Progenitor cell of endocrine pancreas (in vitro differentiated cells): ENCODE results near the gene EIF4E1B. TPM values are rescaled to one million over a fixed set of nuclear protein-coding genes. Genes with fewer than 3 reads are reported as not detected.

Experiments
- DNase-seq: peaks from one replicate; pipeline ENCODE4 v3.0.0; 2021; ENCODE audit warnings: low spot score; ENCODE audit not compliant: unreplicated experiment
- H3K27ac Mint-ChIP-seq: 2 replicates; pipeline ENCODE4 v1.8.0; 2021; ENCODE audit warnings: mild to moderate bottlenecking, moderate library complexity, mixed read lengths
- H3K27me3 Mint-ChIP-seq: 2 replicates; pipeline ENCODE4 v1.8.0; 2021; ENCODE audit warnings: mixed read lengths
- H3K36me3 Mint-ChIP-seq: 2 replicates; pipeline ENCODE4 v1.8.0; 2022; ENCODE audit warnings: mixed read lengths; ENCODE audit not compliant: insufficient read depth
- H3K4me1 Mint-ChIP-seq: 2 replicates; pipeline ENCODE4 v1.8.0; 2021; ENCODE audit warnings: low read depth, mixed read lengths
- H3K4me3 Mint-ChIP-seq: 2 replicates; pipeline ENCODE4 v1.8.0; 2021; ENCODE audit warnings: low read depth, mild to moderate bottlenecking, moderate library complexity, mixed read lengths
- H3K9me3 Mint-ChIP-seq: 2 replicates; pipeline ENCODE4 v1.8.0; 2021; ENCODE audit warnings: low read depth, mixed read lengths
- total RNA-seq: library from RNA; stranded (reverse); gene quantifications from 2 replicates; pipeline ENCODE4 v1.2.1, GENCODE V29; 2021
- TF ChIP-seq, protein P1 (sequence below): fragments of 200-600 bp; sonication (generic); IDR thresholded peaks from one replicate; pipeline ENCODE4 v1.5.0; 2021; ENCODE audit warnings: antibody characterized with exemption, mild to moderate bottlenecking; ENCODE audit not compliant: unreplicated experiment

EIF4E1B gene
- total RNA-seq, 1 donor from 2014 or later, result not detected

DNA sequence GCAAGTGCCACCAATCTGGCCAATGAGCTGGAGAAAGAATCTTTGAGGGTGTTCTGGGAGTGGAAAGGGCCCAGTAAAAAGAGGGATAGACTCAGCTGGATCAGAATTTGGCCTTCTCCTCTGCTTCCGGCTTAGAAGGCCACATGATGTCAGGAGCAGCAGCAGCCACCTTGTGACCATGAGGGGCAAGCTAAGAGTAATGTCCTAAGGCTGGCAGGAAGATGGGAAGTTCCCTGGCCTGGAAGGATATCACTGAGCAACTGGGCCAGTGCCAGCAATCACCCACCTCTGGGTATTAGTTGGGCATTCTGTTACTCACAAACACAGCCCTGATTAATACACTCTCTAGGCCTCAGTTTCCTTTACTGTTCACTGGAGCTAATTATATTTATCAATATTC, 61.0 kb downstream of the EIF4E1B start:
- TF ChIP-seq, protein P1, sequence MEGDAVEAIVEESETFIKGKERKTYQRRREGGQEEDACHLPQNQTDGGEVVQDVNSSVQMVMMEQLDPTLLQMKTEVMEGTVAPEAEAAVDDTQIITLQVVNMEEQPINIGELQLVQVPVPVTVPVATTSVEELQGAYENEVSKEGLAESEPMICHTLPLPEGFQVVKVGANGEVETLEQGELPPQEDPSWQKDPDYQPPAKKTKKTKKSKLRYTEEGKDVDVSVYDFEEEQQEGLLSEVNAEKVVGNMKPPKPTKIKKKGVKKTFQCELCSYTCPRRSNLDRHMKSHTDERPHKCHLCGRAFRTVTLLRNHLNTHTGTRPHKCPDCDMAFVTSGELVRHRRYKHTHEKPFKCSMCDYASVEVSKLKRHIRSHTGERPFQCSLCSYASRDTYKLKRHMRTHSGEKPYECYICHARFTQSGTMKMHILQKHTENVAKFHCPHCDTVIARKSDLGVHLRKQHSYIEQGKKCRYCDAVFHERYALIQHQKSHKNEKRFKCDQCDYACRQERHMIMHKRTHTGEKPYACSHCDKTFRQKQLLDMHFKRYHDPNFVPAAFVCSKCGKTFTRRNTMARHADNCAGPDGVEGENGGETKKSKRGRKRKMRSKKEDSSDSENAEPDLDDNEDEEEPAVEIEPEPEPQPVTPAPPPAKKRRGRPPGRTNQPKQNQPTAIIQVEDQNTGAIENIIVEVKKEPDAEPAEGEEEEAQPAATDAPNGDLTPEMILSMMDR, result no peak
- Mint-ChIP-seq H3K36me3 (no peaks in the 10 kb centered on the region), H3K4me1 (peaks cover 26% of the 10 kb centered on the region), H3K9me3 (no peaks in the 10 kb centered on the region), H3K4me3 (no peak overlapping the region), H3K27me3 (peaks cover 34% of the 10 kb centered on the region), H3K27ac (no peak overlapping the region)
- DNase-seq, result no peak

DNA sequence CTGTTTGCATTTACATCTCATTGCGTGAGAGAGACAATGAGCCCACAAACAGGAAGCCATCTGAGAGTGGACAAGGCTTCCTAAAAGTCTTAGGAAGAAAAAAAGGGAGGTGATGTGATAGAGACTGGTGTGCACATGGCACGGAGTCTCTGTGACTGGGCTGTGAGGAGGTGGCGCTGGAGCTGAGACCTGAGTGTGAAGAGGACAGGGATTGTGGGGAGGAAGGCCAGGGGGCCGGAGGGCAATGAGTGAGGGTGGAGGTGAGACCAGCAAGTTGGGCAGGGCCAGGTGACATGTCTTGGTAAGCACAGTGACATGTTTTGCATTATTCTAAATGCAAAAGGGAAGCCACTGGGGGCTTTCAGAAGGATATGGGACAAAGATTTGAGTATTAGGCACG, 61.9 kb downstream of the EIF4E1B start:
- Mint-ChIP-seq H3K4me3 (no peak overlapping the region), H3K27ac (peak overlapping the region; percentile 16), H3K27me3 (peaks cover 42% of the 10 kb centered on the region), H3K4me1 (peaks cover 31% of the 10 kb centered on the region), H3K9me3 (no peaks in the 10 kb centered on the region), H3K36me3 (no peaks in the 10 kb centered on the region)
- TF ChIP-seq, protein P1, result no peak
- DNase-seq, result no peak

DNA sequence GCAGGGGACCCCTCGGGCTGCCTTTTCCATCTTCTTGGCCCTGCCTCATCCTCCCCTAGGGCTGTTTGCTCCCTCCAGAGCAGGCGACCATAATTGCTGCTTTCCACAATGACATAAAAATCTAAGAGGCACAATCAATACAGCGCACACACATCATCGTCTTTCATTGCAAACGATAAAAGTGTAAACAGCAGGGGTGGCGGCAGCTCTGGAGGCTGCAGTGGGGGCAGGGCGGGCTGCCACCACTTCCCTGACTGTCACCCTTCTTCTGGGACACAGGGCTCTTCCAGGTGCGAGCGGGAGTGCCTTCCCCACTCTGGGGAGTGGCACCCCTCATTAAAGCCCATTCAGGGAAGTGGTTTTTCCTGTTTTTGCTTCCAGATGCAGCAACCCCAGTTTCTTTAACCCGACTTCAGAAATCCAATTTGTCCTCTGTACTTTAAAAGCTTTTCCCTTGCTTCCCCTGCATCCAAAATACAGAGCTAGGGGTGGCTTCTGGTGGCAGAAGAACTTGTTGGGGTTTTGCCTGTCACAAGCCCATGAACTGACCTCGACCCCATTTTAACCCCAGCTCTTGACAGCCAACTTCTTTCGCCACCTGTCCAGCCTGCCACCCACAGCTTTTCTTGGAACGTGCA, 62.5 kb downstream of the EIF4E1B start:
- no peak for DNase-seq
- Mint-ChIP-seq H3K27ac (peak overlapping the region; percentile 13), H3K4me1 (peaks cover 35% of the 10 kb centered on the region), H3K27me3 (peaks cover 44% of the 10 kb centered on the region), H3K9me3 (no peaks in the 10 kb centered on the region), H3K36me3 (no peaks in the 10 kb centered on the region), H3K4me3 (peak overlapping the region; percentile 54)
- TF ChIP-seq, protein P1, result no peak

DNA sequence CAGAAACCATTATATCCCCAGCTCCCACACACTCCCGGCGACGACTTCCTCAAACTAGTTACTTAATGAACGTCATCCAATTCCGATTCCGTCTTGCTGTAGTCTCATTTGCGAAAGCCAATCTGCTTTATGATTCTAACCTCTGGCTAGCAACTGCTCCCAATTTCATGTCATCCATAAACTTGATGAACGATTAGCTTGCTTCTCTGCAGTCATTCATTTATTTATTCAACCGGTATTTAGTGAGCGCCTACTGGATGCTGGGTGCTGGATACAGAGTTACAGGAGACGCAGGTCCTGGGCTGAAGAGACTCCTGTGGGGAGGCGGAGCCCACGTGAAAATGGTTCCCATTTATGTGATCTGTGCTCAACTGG, 63.0 kb downstream of the EIF4E1B start:
- peaks cover 40% of the 10 kb centered on the region for H3K4me1 Mint-ChIP-seq
- TF ChIP-seq, protein P1, result no peak
- peaks cover 44% of the 10 kb centered on the region for H3K27me3 Mint-ChIP-seq
- DNase-seq, result no peak
- H3K36me3 Mint-ChIP-seq, result no peaks in the 10 kb centered on the region
- peak overlapping the region; percentile 54 for H3K4me3 Mint-ChIP-seq
- no peaks in the 10 kb centered on the region for H3K9me3 Mint-ChIP-seq
- peak overlapping the region; percentile 13 for H3K27ac Mint-ChIP-seq

DNA sequence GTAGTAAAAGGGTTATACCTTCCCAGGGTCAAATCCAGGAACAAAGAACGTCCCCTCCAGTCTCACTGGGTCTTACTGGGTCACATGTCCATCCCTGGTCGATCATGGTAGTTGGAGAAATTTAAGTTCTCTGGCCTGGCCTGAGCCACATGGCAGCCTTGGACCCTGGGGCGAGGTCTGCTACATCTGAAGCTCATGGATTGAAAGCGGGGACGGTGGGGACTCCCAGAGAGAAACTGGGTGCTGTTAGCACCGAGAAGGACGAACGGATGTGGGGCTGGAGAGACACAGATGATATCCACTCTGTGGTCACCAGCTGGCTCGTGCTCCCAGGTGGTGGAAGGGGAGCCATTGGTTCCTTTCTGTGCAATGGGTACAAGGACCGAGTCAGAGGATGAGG, 63.7 kb downstream of the EIF4E1B start:
- peak overlapping the region; percentile 79 for H3K27ac Mint-ChIP-seq
- no peak overlapping the region for H3K4me3 Mint-ChIP-seq
- DNase-seq, result no peak
- peaks cover 44% of the 10 kb centered on the region for H3K27me3 Mint-ChIP-seq
- H3K4me1 Mint-ChIP-seq, result peaks cover 44% of the 10 kb centered on the region
- no peaks in the 10 kb centered on the region for H3K9me3 Mint-ChIP-seq
- no peaks in the 10 kb centered on the region for H3K36me3 Mint-ChIP-seq
- TF ChIP-seq, protein P1, result no peak
